Transverse colon (tissue), 4 donors: ENCODE data around the gene STXBP1.

Experiments
- CTCF ChIP-seq, 5 experiments: fragments of 200-600 bp in 3 of 5; fragments of 450-650 bp in 2 of 5; sonication (generic) in 3 of 5; IDR thresholded peaks; 1 replicate in 2 of 5; 2 replicates in 3 of 5; pipeline ENCODE4 v1.5.1; 2016 to 2017; ENCODE audit warnings: antibody characterized with exemption in 5 of 5, inconsistent platforms in 3 of 5, mild to moderate bottlenecking in 2 of 5, moderate library complexity in 1 of 5
- POLR2A ChIP-seq: fragments of 450-650 bp; IDR thresholded peaks from one replicate; pipeline ENCODE4 v1.6.1; 2016; ENCODE audit warnings: antibody characterized with exemption, mild to moderate bottlenecking, moderate library complexity
- POLR2AphosphoS5 ChIP-seq, 3 donors: sonication (generic); formaldehyde crosslinking; IDR thresholded peaks; one replicate each; pipeline ENCODE4 v1.6.1; 2016; ENCODE audit warnings: antibody characterized with exemption in 3 of 3

GRCh38 chr9:127569886-127570401 lies 42.1 kb upstream of the STXBP1 start:
- TF ChIP-seq POLR2A = no peak
- no peak for TF ChIP-seq CTCF (IDR thresholded peaks at IDR 0.05)
- TF ChIP-seq POLR2AphosphoS5 (IDR thresholded peaks at IDR 0.05) = no peak
